ENCODE data around the gene OR52K2.
"Not testable (repeated sequence)": the region's sequence is repeated elsewhere in the genome, so short reads cannot be mapped to it uniquely, and the experiment has no call there.

- not testable (repeated sequence) for TF ChIP-seq CTCF, POLR2AphosphoS5, POLR2A (IDR thresholded peaks at IDR 0.05)
These were observed 42.3 kb downstream of the OR52K2 start for GRCh38 chr11:4491405-4491804.

All from prostate gland (tissue), 2 donors.